ENCODE data around the gene METAP1D.

METAP1D gene

DNA sequence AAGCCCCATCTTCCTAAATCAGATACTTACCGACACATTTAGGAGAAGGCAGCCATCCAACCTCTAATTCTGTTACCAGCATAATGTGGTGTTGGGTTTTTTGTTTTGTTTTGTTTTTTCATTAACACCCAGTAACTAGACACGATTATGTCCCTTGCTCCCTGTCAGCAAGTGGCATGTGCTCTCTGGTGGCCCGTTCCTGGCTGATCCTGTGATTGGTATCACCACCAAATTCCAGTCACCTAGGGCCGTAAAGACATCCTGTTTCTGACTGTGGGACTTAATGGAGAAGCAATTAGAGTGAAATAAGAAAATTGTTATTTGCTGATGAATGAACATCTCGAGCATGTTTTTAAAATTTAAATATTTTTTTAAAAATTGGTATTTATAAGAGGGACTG, 79.7 kb downstream of the METAP1D start:
- no peaks in the 10 kb centered on the region for H3K4me1 ChIP-seq
- DNase-seq: no peak
- no peaks in the 10 kb centered on the region for H3K9me3 ChIP-seq
- H3K36me3 ChIP-seq: no peaks in the 10 kb centered on the region
- TF ChIP-seq, protein P1, sequence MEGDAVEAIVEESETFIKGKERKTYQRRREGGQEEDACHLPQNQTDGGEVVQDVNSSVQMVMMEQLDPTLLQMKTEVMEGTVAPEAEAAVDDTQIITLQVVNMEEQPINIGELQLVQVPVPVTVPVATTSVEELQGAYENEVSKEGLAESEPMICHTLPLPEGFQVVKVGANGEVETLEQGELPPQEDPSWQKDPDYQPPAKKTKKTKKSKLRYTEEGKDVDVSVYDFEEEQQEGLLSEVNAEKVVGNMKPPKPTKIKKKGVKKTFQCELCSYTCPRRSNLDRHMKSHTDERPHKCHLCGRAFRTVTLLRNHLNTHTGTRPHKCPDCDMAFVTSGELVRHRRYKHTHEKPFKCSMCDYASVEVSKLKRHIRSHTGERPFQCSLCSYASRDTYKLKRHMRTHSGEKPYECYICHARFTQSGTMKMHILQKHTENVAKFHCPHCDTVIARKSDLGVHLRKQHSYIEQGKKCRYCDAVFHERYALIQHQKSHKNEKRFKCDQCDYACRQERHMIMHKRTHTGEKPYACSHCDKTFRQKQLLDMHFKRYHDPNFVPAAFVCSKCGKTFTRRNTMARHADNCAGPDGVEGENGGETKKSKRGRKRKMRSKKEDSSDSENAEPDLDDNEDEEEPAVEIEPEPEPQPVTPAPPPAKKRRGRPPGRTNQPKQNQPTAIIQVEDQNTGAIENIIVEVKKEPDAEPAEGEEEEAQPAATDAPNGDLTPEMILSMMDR (IDR thresholded peaks at IDR 0.05; ENCODE audit: low read depth, low read length): no peak
- no peak overlapping the region for H3K4me3 ChIP-seq (ENCODE audit: low read depth, low read length)
- peaks cover 31% of the 10 kb centered on the region for H3K27me3 ChIP-seq

DNA sequence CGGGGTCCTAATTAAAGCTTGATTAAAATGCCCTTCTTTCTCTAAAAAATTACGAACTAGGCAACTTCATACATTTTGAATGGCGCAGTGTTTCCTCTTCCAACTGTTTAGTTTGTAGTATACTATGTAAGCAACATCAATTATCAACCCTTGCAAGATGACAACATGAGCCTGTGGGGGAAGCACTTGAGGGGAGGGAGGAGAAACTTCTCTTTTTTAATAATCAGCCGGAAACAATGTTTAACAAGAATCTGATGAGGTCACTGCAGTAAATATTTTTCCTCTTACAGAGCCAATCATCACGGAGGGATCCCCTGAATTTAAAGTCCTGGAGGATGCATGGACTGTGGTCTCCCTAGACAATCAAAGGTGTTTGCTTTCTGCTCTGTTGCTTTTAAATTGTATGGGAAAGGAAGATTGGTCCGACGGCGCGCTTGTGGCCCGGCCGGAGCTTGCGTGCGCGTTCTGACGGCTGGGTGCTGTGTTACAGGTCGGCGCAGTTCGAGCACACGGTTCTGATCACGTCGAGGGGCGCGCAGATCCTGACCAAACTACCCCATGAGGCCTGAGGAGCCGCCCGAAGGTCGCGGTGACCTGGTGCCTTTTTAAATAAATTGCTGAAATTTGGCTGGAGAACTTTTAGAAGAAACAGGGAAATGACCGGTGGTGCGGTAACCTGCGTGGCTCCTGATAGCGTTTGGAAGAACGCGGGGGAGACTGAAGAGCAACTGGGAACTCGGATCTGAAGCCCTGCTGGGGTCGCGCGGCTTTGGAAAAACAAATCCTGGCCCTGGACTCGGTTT, 80.3 kb downstream of the METAP1D start:
- H3K9me3 ChIP-seq: no peaks in the 10 kb centered on the region
- peaks cover 37% of the 10 kb centered on the region for H3K27me3 ChIP-seq
- DNase-seq: no peak
- no peaks in the 10 kb centered on the region for H3K4me1 ChIP-seq
- no peak overlapping the region for H3K4me3 ChIP-seq (ENCODE audit: low read depth, low read length)
- no peaks in the 10 kb centered on the region for H3K36me3 ChIP-seq
- TF ChIP-seq, protein P1 (IDR thresholded peaks at IDR 0.05; ENCODE audit: low read depth, low read length): no peak

DNA sequence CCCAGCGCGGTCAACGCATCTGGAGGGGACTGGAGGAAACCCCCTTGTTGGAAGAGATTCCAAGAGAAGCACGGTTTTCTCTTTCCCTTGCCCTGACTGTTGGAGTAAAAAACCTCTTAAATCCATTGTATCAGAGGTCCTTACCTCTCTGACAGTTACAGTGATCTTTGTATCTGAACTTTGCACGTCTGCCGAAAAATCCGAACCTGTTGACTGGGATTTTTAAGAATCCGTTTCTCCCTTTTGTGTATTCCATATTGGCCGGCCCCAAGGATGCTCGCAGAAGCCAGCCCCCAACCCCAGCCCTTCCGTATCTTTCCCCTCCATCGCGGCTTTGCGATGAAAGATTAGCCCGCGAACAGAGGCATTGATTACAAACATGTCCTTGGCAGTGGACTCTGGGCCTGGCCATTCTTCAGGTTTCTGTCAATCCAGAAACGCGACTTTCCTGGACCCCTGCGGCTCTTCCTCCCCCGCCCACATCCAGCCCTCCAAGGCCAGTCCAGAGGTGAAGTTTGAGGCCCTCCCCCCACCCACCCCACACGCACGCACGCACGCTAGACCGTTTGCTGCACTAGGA, 81.0 kb downstream of the METAP1D start:
- Histone ChIP-seq H3K36me3 (no peaks in the 10 kb centered on the region), H3K27me3 (peaks cover 42% of the 10 kb centered on the region), H3K9me3 (no peaks in the 10 kb centered on the region), H3K4me3 (ENCODE audit: low read depth, low read length) (no peak overlapping the region), H3K4me1 (no peaks in the 10 kb centered on the region)
- TF ChIP-seq, protein P1 (IDR thresholded peaks at IDR 0.05; ENCODE audit: low read depth, low read length): no peak
- DNase-seq: no peak

DNA sequence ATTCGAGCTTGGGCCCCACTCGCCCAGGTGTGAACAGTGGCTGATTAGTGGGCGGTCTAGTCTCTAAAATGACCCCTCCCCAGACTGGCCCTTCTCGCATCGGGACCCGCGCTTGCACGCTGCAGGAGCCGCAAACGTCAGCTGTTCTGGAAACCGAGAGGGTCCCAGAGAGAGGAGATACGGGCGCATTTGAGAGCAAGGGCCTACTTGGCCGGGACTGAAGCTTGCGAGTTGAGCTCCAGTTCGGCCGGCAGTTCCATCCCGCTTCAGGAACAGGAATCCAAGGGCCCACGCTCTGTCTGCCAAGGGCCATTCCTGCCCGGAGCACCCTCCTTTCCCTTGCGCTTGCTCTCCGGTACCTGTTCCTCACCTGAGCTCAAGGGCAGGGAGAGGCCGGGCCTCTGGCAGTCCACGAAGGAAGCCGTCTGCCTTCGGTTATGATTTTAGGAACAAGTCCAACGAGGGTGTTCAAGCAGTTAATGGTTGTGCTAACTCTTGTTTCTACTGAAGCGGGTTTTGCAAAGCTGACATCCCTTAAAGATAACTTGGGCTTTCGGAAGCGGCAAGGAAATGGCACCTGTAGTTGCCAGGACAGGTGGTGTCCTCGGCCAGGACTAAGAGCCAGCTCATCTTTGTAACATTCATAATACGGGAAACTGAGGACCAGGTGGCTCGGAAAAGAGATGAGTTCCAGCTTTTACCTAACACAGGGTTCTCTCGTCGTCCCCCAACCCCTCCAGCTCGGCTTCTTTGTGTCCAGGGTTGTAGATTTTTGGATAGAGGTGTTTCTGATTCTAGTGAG, 81.7 kb downstream of the METAP1D start:
- no peak overlapping the region for H3K4me3 ChIP-seq (ENCODE audit: low read depth, low read length)
- TF ChIP-seq, protein P1 (IDR thresholded peaks at IDR 0.05; ENCODE audit: low read depth, low read length): no peak

DNA sequence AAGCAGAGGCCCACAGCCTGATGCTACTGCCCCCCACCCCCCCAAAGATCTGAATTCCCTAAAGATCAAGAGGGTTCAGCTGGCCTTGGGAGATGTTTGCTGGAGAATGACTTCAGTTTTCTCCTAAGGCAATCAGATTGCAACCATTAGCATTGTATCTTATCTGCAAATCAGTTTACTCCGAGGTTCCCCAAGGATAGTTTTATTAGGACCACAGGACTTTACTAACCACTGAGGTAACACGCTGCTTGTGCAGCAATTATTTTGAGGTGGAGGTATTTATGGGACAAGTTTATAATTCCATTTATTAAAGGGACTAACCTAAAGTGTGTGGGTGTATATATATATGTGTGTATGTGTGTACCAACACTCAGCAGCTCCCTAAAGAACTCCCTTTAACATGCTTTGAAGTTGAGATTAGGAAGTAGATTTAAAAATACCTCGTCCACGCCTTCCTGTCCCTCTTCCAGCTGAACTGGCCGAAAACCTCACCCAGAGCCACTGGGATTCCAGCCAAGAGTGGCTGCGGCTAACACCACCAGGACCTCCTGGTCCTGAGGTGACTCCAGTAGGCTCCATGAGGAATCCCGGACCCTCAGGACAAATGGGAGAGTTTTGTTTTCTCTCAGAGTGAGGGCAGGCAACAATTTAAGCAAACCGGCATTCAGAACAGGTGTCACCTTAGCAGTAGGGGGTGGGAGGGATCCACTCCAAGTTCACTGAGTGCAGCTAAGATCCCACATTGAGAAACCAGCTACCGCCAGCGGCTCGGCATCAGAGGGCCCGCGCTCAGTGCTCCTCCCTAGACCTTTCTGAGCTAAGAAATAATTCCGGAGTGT, 82.6 kb downstream of the METAP1D start:
- H3K4me1 ChIP-seq: no peaks in the 10 kb centered on the region

More for the DNA sequence above, 81.7 kb downstream of the METAP1D start:
- no peaks in the 10 kb centered on the region for H3K4me1 ChIP-seq
- H3K27me3 ChIP-seq: peaks cover 49% of the 10 kb centered on the region
- no peak for DNase-seq
- no peaks in the 10 kb centered on the region for H3K36me3 ChIP-seq
- no peaks in the 10 kb centered on the region for H3K9me3 ChIP-seq

More for the DNA sequence above, 82.6 kb downstream of the METAP1D start:
- TF ChIP-seq, protein P1 (IDR thresholded peaks at IDR 0.05; ENCODE audit: low read depth, low read length): no peak
- Histone ChIP-seq H3K36me3 (no peaks in the 10 kb centered on the region), H3K27me3 (peaks cover 58% of the 10 kb centered on the region), H3K9me3 (no peaks in the 10 kb centered on the region), H3K4me3 (ENCODE audit: low read depth, low read length) (no peak overlapping the region)
- no peak for DNase-seq
